ENCODE results near the gene SLC7A9.

Gene SLC7A9

GRCh38 chr19:32869369-32869965, at the start of gene SLC7A9:
Gene SLC7A9, minus strand, starts transcription at chr19:32869767. Its CDS starts 1,233 bp downstream, at chr19:32868534.
- H3K36me3 ChIP-seq (ENCODE audit: control insufficient read depth, insufficient read depth, low read length), result no peaks in the 10 kb centered on the region
- H3K4me1 ChIP-seq (ENCODE audit: control insufficient read depth, insufficient read depth, low read length), result no peaks in the 10 kb centered on the region
- H3K9me3 ChIP-seq (ENCODE audit: control insufficient read depth, insufficient read depth, low read length), result no peaks in the 10 kb centered on the region
- no peak within 1 kb of the TSS for H3K4me3 ChIP-seq (ENCODE audit: low read depth, low read length)
- H3K27me3 ChIP-seq (ENCODE audit: control insufficient read depth, insufficient read depth, low read length), result no peaks in the 10 kb centered on the region
- H3K9ac ChIP-seq (ENCODE audit: low read depth, low read length), result no peak within 1 kb of the TSS

- peaks cover 6% of the 10 kb centered on the region for H3K36me3 ChIP-seq (ENCODE audit: control insufficient read depth, insufficient read depth, low read length)
- peak overlapping the region; percentile 65 for H3K9ac ChIP-seq (ENCODE audit: low read depth, low read length)
- H3K4me3 ChIP-seq (ENCODE audit: low read depth, low read length), result no peak overlapping the region
- no peaks in the 10 kb centered on the region for H3K9me3 ChIP-seq (ENCODE audit: control insufficient read depth, insufficient read depth, low read length)
- no peaks in the 10 kb centered on the region for H3K27me3 ChIP-seq (ENCODE audit: control insufficient read depth, insufficient read depth, low read length)
- peaks cover 12% of the 10 kb centered on the region for H3K4me1 ChIP-seq (ENCODE audit: control insufficient read depth, insufficient read depth, low read length)
Measured at GRCh38 chr19:32919365-32919764, 49.8 kb upstream of the SLC7A9 start.

- Histone ChIP-seq H3K27me3 (ENCODE audit: control insufficient read depth, insufficient read depth, low read length) (no peaks in the 10 kb centered on the region), H3K9ac (ENCODE audit: low read depth, low read length) (no peak overlapping the region), H3K9me3 (ENCODE audit: control insufficient read depth, insufficient read depth, low read length) (no peaks in the 10 kb centered on the region), H3K4me1 (ENCODE audit: control insufficient read depth, insufficient read depth, low read length) (peaks cover 12% of the 10 kb centered on the region), H3K4me3 (ENCODE audit: low read depth, low read length) (no peak overlapping the region), H3K36me3 (ENCODE audit: control insufficient read depth, insufficient read depth, low read length) (peaks cover 3% of the 10 kb centered on the region)
Measured at GRCh38 chr19:32917616-32917996, 48.0 kb upstream of the SLC7A9 start.

GRCh38 chr19:32916969-32917615, 47.5 kb upstream of the SLC7A9 start:
- peaks cover 3% of the 10 kb centered on the region for H3K36me3 ChIP-seq (ENCODE audit: control insufficient read depth, insufficient read depth, low read length)
- H3K9ac ChIP-seq (ENCODE audit: low read depth, low read length), result no peak overlapping the region

GRCh38 chr19:32914879-32915660, 45.5 kb upstream of the SLC7A9 start:
- Histone ChIP-seq H3K36me3 (ENCODE audit: control insufficient read depth, insufficient read depth, low read length) (no peaks in the 10 kb centered on the region), H3K9ac (ENCODE audit: low read depth, low read length) (no peak overlapping the region), H3K4me1 (ENCODE audit: control insufficient read depth, insufficient read depth, low read length) (peaks cover 12% of the 10 kb centered on the region), H3K9me3 (ENCODE audit: control insufficient read depth, insufficient read depth, low read length) (no peaks in the 10 kb centered on the region), H3K27me3 (ENCODE audit: control insufficient read depth, insufficient read depth, low read length) (no peaks in the 10 kb centered on the region), H3K4me3 (ENCODE audit: low read depth, low read length) (no peak overlapping the region)

More at GRCh38 chr19:32916969-32917615, 47.5 kb upstream of the SLC7A9 start:
- no peak overlapping the region for H3K4me3 ChIP-seq (ENCODE audit: low read depth, low read length)
- H3K4me1 ChIP-seq (ENCODE audit: control insufficient read depth, insufficient read depth, low read length), result peaks cover 12% of the 10 kb centered on the region
- H3K27me3 ChIP-seq (ENCODE audit: control insufficient read depth, insufficient read depth, low read length), result no peaks in the 10 kb centered on the region
- no peaks in the 10 kb centered on the region for H3K9me3 ChIP-seq (ENCODE audit: control insufficient read depth, insufficient read depth, low read length)

- Histone ChIP-seq H3K36me3 (ENCODE audit: control insufficient read depth, insufficient read depth, low read length) (peaks cover 2% of the 10 kb centered on the region), H3K27me3 (ENCODE audit: control insufficient read depth, insufficient read depth, low read length) (no peaks in the 10 kb centered on the region), H3K4me3 (ENCODE audit: low read depth, low read length) (no peak overlapping the region)
Measured at GRCh38 chr19:32911467-32911866, 41.9 kb upstream of the SLC7A9 start.

GRCh38 chr19:32910874-32911273, 41.3 kb upstream of the SLC7A9 start:
- H3K4me3 ChIP-seq (ENCODE audit: low read depth, low read length), result no peak overlapping the region
- H3K9me3 ChIP-seq (ENCODE audit: control insufficient read depth, insufficient read depth, low read length), result no peaks in the 10 kb centered on the region
- no peak overlapping the region for H3K9ac ChIP-seq (ENCODE audit: low read depth, low read length)
- no peaks in the 10 kb centered on the region for H3K27me3 ChIP-seq (ENCODE audit: control insufficient read depth, insufficient read depth, low read length)
- peaks cover 2% of the 10 kb centered on the region for H3K36me3 ChIP-seq (ENCODE audit: control insufficient read depth, insufficient read depth, low read length)
- no peaks in the 10 kb centered on the region for H3K4me1 ChIP-seq (ENCODE audit: control insufficient read depth, insufficient read depth, low read length)

More at GRCh38 chr19:32911467-32911866, 41.9 kb upstream of the SLC7A9 start:
- H3K9me3 ChIP-seq (ENCODE audit: control insufficient read depth, insufficient read depth, low read length), result no peaks in the 10 kb centered on the region
- H3K4me1 ChIP-seq (ENCODE audit: control insufficient read depth, insufficient read depth, low read length), result no peaks in the 10 kb centered on the region
- no peak overlapping the region for H3K9ac ChIP-seq (ENCODE audit: low read depth, low read length)

GRCh38 chr19:32910094-32910493, 40.5 kb upstream of the SLC7A9 start:
- no peak overlapping the region for H3K4me3 ChIP-seq (ENCODE audit: low read depth, low read length)
- H3K36me3 ChIP-seq (ENCODE audit: control insufficient read depth, insufficient read depth, low read length), result peaks cover 2% of the 10 kb centered on the region
- H3K4me1 ChIP-seq (ENCODE audit: control insufficient read depth, insufficient read depth, low read length), result no peaks in the 10 kb centered on the region
- no peak overlapping the region for H3K9ac ChIP-seq (ENCODE audit: low read depth, low read length)
- H3K9me3 ChIP-seq (ENCODE audit: control insufficient read depth, insufficient read depth, low read length), result no peaks in the 10 kb centered on the region
- no peaks in the 10 kb centered on the region for H3K27me3 ChIP-seq (ENCODE audit: control insufficient read depth, insufficient read depth, low read length)

GRCh38 chr19:32909257-32909656, 39.7 kb upstream of the SLC7A9 start:
- Histone ChIP-seq H3K9ac (ENCODE audit: low read depth, low read length) (no peak overlapping the region), H3K4me1 (ENCODE audit: control insufficient read depth, insufficient read depth, low read length) (no peaks in the 10 kb centered on the region), H3K27me3 (ENCODE audit: control insufficient read depth, insufficient read depth, low read length) (no peaks in the 10 kb centered on the region), H3K4me3 (ENCODE audit: low read depth, low read length) (no peak overlapping the region), H3K9me3 (ENCODE audit: control insufficient read depth, insufficient read depth, low read length) (no peaks in the 10 kb centered on the region), H3K36me3 (ENCODE audit: control insufficient read depth, insufficient read depth, low read length) (peaks cover 2% of the 10 kb centered on the region)

GRCh38 chr19:32908641-32909190, 39.1 kb upstream of the SLC7A9 start:
- no peaks in the 10 kb centered on the region for H3K4me1 ChIP-seq (ENCODE audit: control insufficient read depth, insufficient read depth, low read length)
- H3K27me3 ChIP-seq (ENCODE audit: control insufficient read depth, insufficient read depth, low read length), result no peaks in the 10 kb centered on the region
- no peak overlapping the region for H3K9ac ChIP-seq (ENCODE audit: low read depth, low read length)
- H3K9me3 ChIP-seq (ENCODE audit: control insufficient read depth, insufficient read depth, low read length), result no peaks in the 10 kb centered on the region
- H3K36me3 ChIP-seq (ENCODE audit: control insufficient read depth, insufficient read depth, low read length), result peaks cover 2% of the 10 kb centered on the region
- H3K4me3 ChIP-seq (ENCODE audit: low read depth, low read length), result no peak overlapping the region

- Histone ChIP-seq H3K27me3 (ENCODE audit: control insufficient read depth, insufficient read depth, low read length) (no peaks in the 10 kb centered on the region), H3K9me3 (ENCODE audit: control insufficient read depth, insufficient read depth, low read length) (no peaks in the 10 kb centered on the region), H3K4me3 (ENCODE audit: low read depth, low read length) (no peak overlapping the region), H3K4me1 (ENCODE audit: control insufficient read depth, insufficient read depth, low read length) (peaks cover 9% of the 10 kb centered on the region), H3K36me3 (ENCODE audit: control insufficient read depth, insufficient read depth, low read length) (no peaks in the 10 kb centered on the region), H3K9ac (ENCODE audit: low read depth, low read length) (no peak overlapping the region)
Measured at GRCh38 chr19:32902448-32902847, 32.9 kb upstream of the SLC7A9 start.
